22Rv1 (cell line): ENCODE results near the gene EPHA8.
A peak's percentile ranks its signal among the peaks of the same experiment; 100 is the strongest.

Source experiments
- H3K27ac ChIP-seq: fragments of 450-650 bp; 2 replicates; pipeline ENCODE4 v1.5.1; 2017
- ZFX ChIP-seq: fragments of 450-650 bp; IDR thresholded peaks from 2 replicates; pipeline ENCODE4 v1.6.1; 2017; ENCODE audit warnings: antibody characterized with exemption, borderline replicate concordance
- TF ChIP-seq, protein P1 (sequence below): fragments of 450-650 bp; IDR thresholded peaks from 2 replicates; pipeline ENCODE4 v1.5.1; 2017; ENCODE audit warnings: mild to moderate bottlenecking

The EPHA8 gene

GRCh38 chr1:22628698-22629444 lies 65.6 kb downstream of the EPHA8 start:
- H3K27ac ChIP-seq = no peak overlapping the region
- TF ChIP-seq, protein P1, sequence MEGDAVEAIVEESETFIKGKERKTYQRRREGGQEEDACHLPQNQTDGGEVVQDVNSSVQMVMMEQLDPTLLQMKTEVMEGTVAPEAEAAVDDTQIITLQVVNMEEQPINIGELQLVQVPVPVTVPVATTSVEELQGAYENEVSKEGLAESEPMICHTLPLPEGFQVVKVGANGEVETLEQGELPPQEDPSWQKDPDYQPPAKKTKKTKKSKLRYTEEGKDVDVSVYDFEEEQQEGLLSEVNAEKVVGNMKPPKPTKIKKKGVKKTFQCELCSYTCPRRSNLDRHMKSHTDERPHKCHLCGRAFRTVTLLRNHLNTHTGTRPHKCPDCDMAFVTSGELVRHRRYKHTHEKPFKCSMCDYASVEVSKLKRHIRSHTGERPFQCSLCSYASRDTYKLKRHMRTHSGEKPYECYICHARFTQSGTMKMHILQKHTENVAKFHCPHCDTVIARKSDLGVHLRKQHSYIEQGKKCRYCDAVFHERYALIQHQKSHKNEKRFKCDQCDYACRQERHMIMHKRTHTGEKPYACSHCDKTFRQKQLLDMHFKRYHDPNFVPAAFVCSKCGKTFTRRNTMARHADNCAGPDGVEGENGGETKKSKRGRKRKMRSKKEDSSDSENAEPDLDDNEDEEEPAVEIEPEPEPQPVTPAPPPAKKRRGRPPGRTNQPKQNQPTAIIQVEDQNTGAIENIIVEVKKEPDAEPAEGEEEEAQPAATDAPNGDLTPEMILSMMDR = no peak
- no peak for TF ChIP-seq ZFX

- H3K27ac ChIP-seq = no peak overlapping the region
- TF ChIP-seq ZFX = no peak
Measured at GRCh38 chr1:22629886-22630285, 66.6 kb downstream of the EPHA8 start.

- TF ChIP-seq, protein P1 = no peak
- TF ChIP-seq ZFX = no peak
- no peak overlapping the region for H3K27ac ChIP-seq
Measured at GRCh38 chr1:22633697-22634463, 70.6 kb downstream of the EPHA8 start.

- TF ChIP-seq, protein P1 = no peak
- TF ChIP-seq ZFX = no peak
- H3K27ac ChIP-seq = no peak overlapping the region
Measured at GRCh38 chr1:22635436-22635835, 72.1 kb downstream of the EPHA8 start.

DNA sequence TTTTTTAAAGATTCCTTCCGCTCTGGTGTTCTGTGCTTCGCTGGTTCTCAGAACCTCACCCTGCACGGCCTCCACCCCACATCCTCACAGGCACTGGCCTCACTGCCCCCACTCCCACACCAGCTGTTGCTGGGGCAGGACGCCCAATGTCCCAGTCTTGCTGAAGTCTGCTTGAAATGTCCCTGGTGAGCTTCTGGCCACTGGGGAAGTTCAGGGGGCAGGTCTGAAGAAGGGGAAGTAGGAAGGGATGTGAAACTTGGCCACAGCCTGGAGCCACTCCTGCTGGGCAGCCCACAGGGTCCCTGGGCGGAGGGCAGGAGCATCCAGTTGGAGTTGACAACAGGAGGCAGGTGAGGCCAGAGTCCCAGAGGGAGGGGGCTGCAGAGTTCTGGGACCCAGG lies 73.1 kb downstream of the EPHA8 start, which contains the start of gene C1QA:
TSS of gene C1QA (plus strand) at position 276 of the 400 bp plus-strand sequence. CDS start 989 bp downstream, outside the sequence.
- H3K27ac ChIP-seq = no peak within 1 kb of the TSS
- no peak for TF ChIP-seq ZFX
- TF ChIP-seq, protein P1 = no peak

DNA sequence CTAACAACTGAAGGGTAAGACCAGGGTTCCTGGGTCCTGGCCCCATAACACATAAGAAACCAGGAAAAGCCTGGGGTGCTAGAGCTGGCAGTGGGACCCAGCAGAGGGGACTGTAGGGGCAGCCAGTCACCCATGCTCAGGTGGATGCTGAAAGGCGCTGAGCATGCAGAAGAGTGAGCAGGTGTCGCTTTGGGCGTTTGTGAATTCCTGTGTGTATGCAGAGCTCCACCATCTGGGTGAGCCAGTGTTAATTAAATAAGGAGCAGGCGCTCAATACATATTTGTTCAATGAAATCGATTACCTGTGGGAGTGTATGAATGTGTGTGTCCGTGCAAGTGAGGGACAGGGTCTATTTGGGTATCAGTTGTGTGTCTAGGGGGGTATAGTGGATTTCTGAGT lies 73.6 kb downstream of the EPHA8 start:
- TF ChIP-seq, protein P1 = 0 out of 2 replicates have a peak, but pooled peaks have one; percentile 9
- TF ChIP-seq ZFX = no peak
- H3K27ac ChIP-seq = no peak overlapping the region

DNA sequence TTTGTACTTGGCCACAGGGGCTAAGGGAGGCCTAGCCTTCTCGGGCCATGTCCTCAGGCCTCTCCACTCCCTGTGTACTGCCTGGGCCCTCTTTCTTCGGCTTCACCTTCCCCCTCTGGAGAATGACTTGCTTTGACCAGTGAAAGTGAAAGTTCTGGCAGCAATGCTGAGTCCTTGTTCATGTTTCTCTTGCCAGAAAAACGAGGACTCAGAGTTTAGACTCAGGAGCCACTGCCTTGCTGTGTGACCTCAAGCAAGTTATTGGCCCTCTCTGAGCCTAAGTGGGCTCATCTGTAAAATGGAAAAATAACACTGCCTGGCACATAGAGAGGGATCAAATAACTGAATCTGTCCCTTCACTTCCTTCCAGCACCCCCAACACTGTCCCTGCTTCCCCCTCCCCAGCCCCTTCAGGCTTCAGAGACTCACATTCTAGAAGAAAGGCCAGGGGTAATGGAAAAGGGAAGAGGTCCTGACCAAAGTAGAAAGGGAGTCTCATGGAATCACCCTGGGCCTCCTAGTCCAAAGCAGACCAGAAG lies 74.7 kb downstream of the EPHA8 start:
- H3K27ac ChIP-seq = no peak overlapping the region
- TF ChIP-seq, protein P1 = no peak
- TF ChIP-seq ZFX = no peak
